Stomach (tissue), 4 donors: ENCODE measurements around the gene MAGI1.

Source experiments
- CTCF ChIP-seq, 7 experiments: fragments of 450-650 bp in 4 of 7; fragments of 200-600 bp in 3 of 7; sonication (generic) in 3 of 7; IDR thresholded peaks; one replicate each; pipeline ENCODE4 v1.5.1; 2016 to 2019; ENCODE audit warnings: antibody characterized with exemption in 7 of 7, control low read depth in 2 of 7, mild to moderate bottlenecking in 1 of 7
- POLR2A ChIP-seq, 4 donors: fragments of 450-650 bp; IDR thresholded peaks; one replicate each; pipeline ENCODE4 v1.6.1; 2016; ENCODE audit warnings: antibody characterized with exemption in 4 of 4, control low read depth in 2 of 4, mild to moderate bottlenecking in 1 of 4, moderate library complexity in 1 of 4
- POLR2AphosphoS5 ChIP-seq, 3 donors: sonication (generic); formaldehyde crosslinking; IDR thresholded peaks; one replicate each; pipeline ENCODE4 v1.6.1; 2016; ENCODE audit warnings: antibody characterized with exemption in 3 of 3

GRCh38 chr3:65988411-65989180 lies 50.1 kb downstream of the MAGI1 start:
- no peak for TF ChIP-seq CTCF (IDR thresholded peaks at IDR 0.05)
- TF ChIP-seq POLR2A (IDR thresholded peaks at IDR 0.05): no peak
- no peak for TF ChIP-seq POLR2AphosphoS5 (IDR thresholded peaks at IDR 0.05)
